Prostate gland (tissue), 2 donors: ENCODE results near the gene B3GNT9. TPM values are rescaled to one million over a fixed set of nuclear protein-coding genes. Genes with fewer than 3 reads are reported as not detected.

Experiments
- DNase-seq: peaks from one replicate; pipeline ENCODE4 v3.0.0-alpha.2; 2019; ENCODE audit warnings: low spot score
- H3K27ac ChIP-seq, 2 donors: fragments of 200-600 bp; sonication (generic); 2 replicates each; pipeline ENCODE4 v1.5.1; 2017 to 2019
- H3K27me3 ChIP-seq: fragments of 200-600 bp; sonication (generic); replicated peaks from 2 replicates; pipeline ENCODE4 v1.5.1; 2019; ENCODE audit not compliant: insufficient read depth
- H3K36me3 ChIP-seq, 2 donors: fragments of 200-600 bp; sonication (generic); 1 replicate in 1 of 2; 2 replicates in 1 of 2; pipeline versions ENCODE4 v1.5.1 to v1.8.1; 2017 to 2019
- H3K4me1 ChIP-seq: fragments of 200-600 bp; sonication (generic); replicated peaks from 2 replicates; pipeline ENCODE4 v1.5.1; 2019
- H3K4me3 ChIP-seq, 2 donors: fragments of 200-600 bp; sonication (generic); 2 replicates each; pipeline ENCODE4 v1.5.1; 2017 to 2019
- H3K9me3 ChIP-seq: fragments of 200-600 bp; sonication (generic); 2 replicates; pipeline ENCODE4 v1.5.1; 2017
- POLR2A ChIP-seq: fragments of 450-650 bp; IDR thresholded peaks from one replicate; pipeline ENCODE4 v1.6.1; 2016; ENCODE audit warnings: antibody characterized with exemption, mild to moderate bottlenecking
- POLR2AphosphoS5 ChIP-seq: sonication (generic); formaldehyde crosslinking; IDR thresholded peaks from one replicate; pipeline ENCODE4 v1.6.1; 2017; ENCODE audit warnings: antibody characterized with exemption
- WGBS: methylation state at CpG from one replicate; pipeline ENCODE4 v1.1.5; 2018; 5-methylcytosine and 5-hydroxymethylcytosine counted together
- intact Hi-C: fragments of 100-400 bp; cut with DNase I; formaldehyde crosslinking; loops from one replicate; pipeline ENCODE4 v1.14.2; 2022
- total RNA-seq, 2 donors: library from RNA; depleted of rRNA; stranded (reverse); fragments of >200 nt; gene quantifications; one replicate each; pipeline ENCODE4 v1.1.0, GENCODE V29; 2016
- TF ChIP-seq, protein P1 (sequence below), 4 experiments: fragments of 200-600 bp in 2 of 4; fragments of 450-650 bp in 2 of 4; sonication (generic) in 2 of 4; IDR thresholded peaks; 1 replicate in 3 of 4; 2 replicates in 1 of 4; pipeline ENCODE4 v1.5.1; 2016 to 2019; ENCODE audit warnings: antibody characterized with exemption in 4 of 4, mild to moderate bottlenecking in 2 of 4, moderate library complexity in 2 of 4

Gene B3GNT9
- total RNA-seq, 2 donors from 2014 or later: 32.1 to 37.3 TPM

GRCh38 chr16:67190041-67190440, 39.2 kb upstream of the B3GNT9 start, which contains the start of gene EXOC3L1:
TSS of gene EXOC3L1 (minus strand) at chr16:67190136. CDS start at chr16:67189676, 460 bp downstream.
- Histone ChIP-seq H3K4me1 (peaks cover 23% of the 10 kb centered on the region), H3K27me3 (no peaks in the 10 kb centered on the region), H3K36me3 (peaks cover 0 to 8% of the 10 kb centered on the region in 2 donors), H3K4me3 (no peak within 1 kb of the TSS), H3K9me3 (no peaks in the 10 kb centered on the region), H3K27ac (no peak within 1 kb of the TSS)
- TF ChIP-seq, protein P1, sequence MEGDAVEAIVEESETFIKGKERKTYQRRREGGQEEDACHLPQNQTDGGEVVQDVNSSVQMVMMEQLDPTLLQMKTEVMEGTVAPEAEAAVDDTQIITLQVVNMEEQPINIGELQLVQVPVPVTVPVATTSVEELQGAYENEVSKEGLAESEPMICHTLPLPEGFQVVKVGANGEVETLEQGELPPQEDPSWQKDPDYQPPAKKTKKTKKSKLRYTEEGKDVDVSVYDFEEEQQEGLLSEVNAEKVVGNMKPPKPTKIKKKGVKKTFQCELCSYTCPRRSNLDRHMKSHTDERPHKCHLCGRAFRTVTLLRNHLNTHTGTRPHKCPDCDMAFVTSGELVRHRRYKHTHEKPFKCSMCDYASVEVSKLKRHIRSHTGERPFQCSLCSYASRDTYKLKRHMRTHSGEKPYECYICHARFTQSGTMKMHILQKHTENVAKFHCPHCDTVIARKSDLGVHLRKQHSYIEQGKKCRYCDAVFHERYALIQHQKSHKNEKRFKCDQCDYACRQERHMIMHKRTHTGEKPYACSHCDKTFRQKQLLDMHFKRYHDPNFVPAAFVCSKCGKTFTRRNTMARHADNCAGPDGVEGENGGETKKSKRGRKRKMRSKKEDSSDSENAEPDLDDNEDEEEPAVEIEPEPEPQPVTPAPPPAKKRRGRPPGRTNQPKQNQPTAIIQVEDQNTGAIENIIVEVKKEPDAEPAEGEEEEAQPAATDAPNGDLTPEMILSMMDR (IDR thresholded peaks at IDR 0.05): no peak
- no peak for TF ChIP-seq POLR2A
- TF ChIP-seq POLR2AphosphoS5: no peak
- intact Hi-C loops: no loop called here
- no peak for DNase-seq
- WGBS: 37% methylated on average over 6 of the region's 6 CpGs

- Histone ChIP-seq H3K36me3 (no peaks in the 10 kb centered on the region), H3K9me3 (no peaks in the 10 kb centered on the region), H3K27ac (no peak overlapping the region), H3K27me3 (no peaks in the 10 kb centered on the region), H3K4me3 (no peak overlapping the region), H3K4me1 (peaks cover 32% of the 10 kb centered on the region)
- WGBS: 92% methylated on average over 14 of the region's 15 CpGs
- DNase-seq: no peak
- TF ChIP-seq POLR2A: no peak
- TF ChIP-seq POLR2AphosphoS5: no peak
- TF ChIP-seq, protein P1 (IDR thresholded peaks at IDR 0.05): no peak
- intact Hi-C loops: no loop called here
These were observed 38.0 kb upstream of the B3GNT9 start for GRCh38 chr16:67188798-67189197.

GRCh38 chr16:67188323-67188722, 37.5 kb upstream of the B3GNT9 start:
- Histone ChIP-seq H3K4me1 (peaks cover 27% of the 10 kb centered on the region), H3K4me3 (no peak overlapping the region), H3K27ac (no peak overlapping the region), H3K9me3 (no peaks in the 10 kb centered on the region), H3K36me3 (no peaks in the 10 kb centered on the region), H3K27me3 (no peaks in the 10 kb centered on the region)
- TF ChIP-seq POLR2A: no peak
- TF ChIP-seq, protein P1 (IDR thresholded peaks at IDR 0.05): no peak
- TF ChIP-seq POLR2AphosphoS5: no peak
- intact Hi-C loops: no loop called here
- WGBS: 84% methylated on average over 4 of the region's 4 CpGs
- DNase-seq: no peak

DNA sequence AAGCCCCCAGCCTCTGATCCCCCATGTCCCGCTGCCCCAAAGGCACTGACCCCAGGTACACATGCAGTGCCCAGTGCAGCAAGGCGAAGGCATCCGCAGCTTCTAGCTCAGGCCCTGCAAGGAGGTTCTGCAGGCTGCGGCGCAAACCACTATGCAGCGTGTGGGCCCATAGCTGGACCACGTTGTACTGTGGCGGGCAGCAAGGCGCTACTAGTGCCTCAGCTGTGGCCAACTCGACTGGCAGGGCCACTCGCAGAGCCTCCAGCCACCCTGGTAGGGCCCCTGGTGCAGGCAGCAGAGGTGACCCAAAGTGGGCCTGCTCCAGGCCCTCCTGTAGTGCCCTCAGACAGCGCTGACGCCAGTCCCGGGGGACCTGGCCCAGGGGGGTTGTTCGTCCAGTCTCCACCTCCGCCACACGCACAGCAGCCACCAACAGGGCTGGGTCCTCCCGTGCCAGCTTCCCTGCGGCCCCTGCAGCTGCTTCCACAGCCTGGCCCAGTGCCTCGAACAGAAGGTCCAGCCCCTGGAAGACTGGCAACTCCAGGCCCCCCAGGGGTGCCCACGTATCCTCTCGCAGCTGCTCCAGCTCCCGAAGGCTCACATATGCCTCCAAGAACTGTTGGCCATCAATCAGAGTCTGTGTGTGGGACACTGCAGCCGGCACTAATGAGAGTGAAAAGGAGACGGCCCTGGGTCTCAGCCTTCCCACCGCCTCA, 36.5 kb upstream of the B3GNT9 start:
- no peak for TF ChIP-seq POLR2AphosphoS5
- no peak for TF ChIP-seq POLR2A
- TF ChIP-seq, protein P1 (IDR thresholded peaks at IDR 0.05): no peak
- 92% methylated on average over 20 of the region's 26 CpGs for WGBS
- intact Hi-C loops: no loop called here

GRCh38 chr16:67186550-67186950, 35.8 kb upstream of the B3GNT9 start:
- 54% methylated on average over 4 of the region's 5 CpGs for WGBS
- no peak overlapping the region for H3K27ac ChIP-seq
- intact Hi-C loops: no loop called here
- TF ChIP-seq POLR2AphosphoS5: no peak
- TF ChIP-seq, protein P1 (IDR thresholded peaks at IDR 0.05): no peak
- no peak for TF ChIP-seq POLR2A
- no peaks in the 10 kb centered on the region for H3K27me3 ChIP-seq
- peaks cover 16% of the 10 kb centered on the region for H3K4me1 ChIP-seq
- DNase-seq: no peak
- H3K36me3 ChIP-seq: no peaks in the 10 kb centered on the region
- no peaks in the 10 kb centered on the region for H3K9me3 ChIP-seq
- no peak overlapping the region for H3K4me3 ChIP-seq

More for the DNA sequence above, 36.5 kb upstream of the B3GNT9 start:
- Histone ChIP-seq H3K27me3 (no peaks in the 10 kb centered on the region), H3K27ac (no peak overlapping the region), H3K36me3 (no peaks in the 10 kb centered on the region), H3K4me3 (no peak overlapping the region), H3K9me3 (no peaks in the 10 kb centered on the region), H3K4me1 (peaks cover 18% of the 10 kb centered on the region)
- no peak for DNase-seq
